ENCODE results near the gene STING1.

DNA sequence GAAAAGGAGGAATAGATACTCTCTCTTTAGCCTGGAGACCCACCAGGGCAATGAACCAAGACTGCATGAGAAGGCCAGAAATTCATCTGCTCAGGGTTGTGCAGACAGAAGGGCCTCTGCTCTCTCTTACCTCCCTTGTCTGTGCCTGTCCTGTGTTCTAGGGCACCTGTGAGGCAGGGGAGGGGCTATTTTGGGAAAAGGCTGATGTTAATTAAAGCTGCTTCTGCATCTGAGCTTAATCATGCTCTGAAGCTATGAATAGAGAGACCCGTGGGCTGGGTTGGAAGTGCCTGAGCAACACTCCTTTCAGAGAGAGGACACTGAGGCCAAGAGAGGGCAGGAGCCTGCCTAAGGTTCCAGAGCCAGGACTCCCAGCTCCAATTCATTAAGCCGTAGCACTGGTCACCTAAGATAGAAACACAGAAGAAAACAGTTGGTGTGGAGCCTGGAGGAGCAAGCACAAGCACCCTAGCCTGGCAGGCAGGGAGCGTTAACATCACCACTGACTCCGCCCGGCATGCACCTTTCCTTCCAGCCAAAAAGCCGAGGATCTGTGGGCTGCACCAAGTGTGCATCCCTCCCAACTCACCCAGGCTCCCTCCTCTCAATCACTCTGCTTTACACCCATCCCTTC lies 31.4 kb upstream of the STING1 start:
- TF ChIP-seq, protein P1, sequence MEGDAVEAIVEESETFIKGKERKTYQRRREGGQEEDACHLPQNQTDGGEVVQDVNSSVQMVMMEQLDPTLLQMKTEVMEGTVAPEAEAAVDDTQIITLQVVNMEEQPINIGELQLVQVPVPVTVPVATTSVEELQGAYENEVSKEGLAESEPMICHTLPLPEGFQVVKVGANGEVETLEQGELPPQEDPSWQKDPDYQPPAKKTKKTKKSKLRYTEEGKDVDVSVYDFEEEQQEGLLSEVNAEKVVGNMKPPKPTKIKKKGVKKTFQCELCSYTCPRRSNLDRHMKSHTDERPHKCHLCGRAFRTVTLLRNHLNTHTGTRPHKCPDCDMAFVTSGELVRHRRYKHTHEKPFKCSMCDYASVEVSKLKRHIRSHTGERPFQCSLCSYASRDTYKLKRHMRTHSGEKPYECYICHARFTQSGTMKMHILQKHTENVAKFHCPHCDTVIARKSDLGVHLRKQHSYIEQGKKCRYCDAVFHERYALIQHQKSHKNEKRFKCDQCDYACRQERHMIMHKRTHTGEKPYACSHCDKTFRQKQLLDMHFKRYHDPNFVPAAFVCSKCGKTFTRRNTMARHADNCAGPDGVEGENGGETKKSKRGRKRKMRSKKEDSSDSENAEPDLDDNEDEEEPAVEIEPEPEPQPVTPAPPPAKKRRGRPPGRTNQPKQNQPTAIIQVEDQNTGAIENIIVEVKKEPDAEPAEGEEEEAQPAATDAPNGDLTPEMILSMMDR (IDR thresholded peaks at IDR 0.05): no peak
- TF ChIP-seq EZH2 (IDR thresholded peaks at IDR 0.05): no peak
